Adrenal gland (tissue), 5 donors: ENCODE results near the gene CAMK1D.

Source experiments
- CTCF ChIP-seq, 6 experiments: fragments of 450-650 bp in 4 of 6; fragments of 200-600 bp in 2 of 6; sonication (generic) in 1 of 6; IDR thresholded peaks; 1 replicate in 5 of 6; 2 replicates in 1 of 6; pipeline versions ENCODE4 v1.5.1 to v1.8.0; 2016 to 2021; ENCODE audit warnings: antibody characterized with exemption in 6 of 6, mild to moderate bottlenecking in 2 of 6, moderate library complexity in 1 of 6
- POLR2A ChIP-seq, 2 donors: fragments of 450-650 bp; IDR thresholded peaks; one replicate each; pipeline ENCODE4 v1.6.1; 2017; ENCODE audit warnings: antibody characterized with exemption in 2 of 2, mild to moderate bottlenecking in 2 of 2, moderate library complexity in 1 of 2
- donor health status: DM: no; HTN: no; CAD: no.

- TF ChIP-seq CTCF (IDR thresholded peaks at IDR 0.05) (no peak), POLR2A (IDR thresholded peaks at IDR 0.05) (no peak)
Observed at GRCh38 chr10:12689893-12690292, 340.5 kb downstream of the CAMK1D start.
